Measurements from ENCODE around the gene PRKCE. TPM values are rescaled to one million over a fixed set of nuclear protein-coding genes. Genes with fewer than 3 reads are reported as not detected.

Gene PRKCE
- total RNA-seq, 1 donor from 2014 or later, result 85.0 TPM

DNA sequence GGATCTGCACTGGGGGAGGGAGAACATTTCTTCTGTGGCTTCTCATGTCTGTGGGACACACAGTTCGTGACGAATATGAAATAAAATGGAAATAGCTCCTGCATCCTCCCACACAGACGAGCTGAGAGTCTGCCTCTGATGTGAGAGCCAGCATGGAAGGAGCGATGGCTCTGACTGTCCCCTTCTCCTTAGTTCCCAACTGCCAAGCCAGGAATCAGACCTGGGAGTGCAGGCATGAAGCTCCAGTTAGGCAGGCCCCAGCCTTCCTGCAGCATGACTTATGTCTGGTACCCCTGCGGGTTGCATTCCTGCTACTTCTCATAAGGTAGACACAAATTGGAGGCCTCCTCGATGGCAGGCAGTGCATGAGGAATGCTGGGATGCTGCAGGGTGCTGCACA, 56.2 kb downstream of the PRKCE start:
- Histone ChIP-seq H3K4me3 (no peak overlapping the region), H3K4me1 (peaks cover 7% of the 10 kb centered on the region), H3K36me3 (no peaks in the 10 kb centered on the region), H3K27me3 (ENCODE audit: low read depth) (no peaks in the 10 kb centered on the region), H3K9me3 (no peaks in the 10 kb centered on the region), H3K27ac (no peak overlapping the region)
- no peak for DNase-seq
- no peak for ATAC-seq
- TF ChIP-seq, protein P1, sequence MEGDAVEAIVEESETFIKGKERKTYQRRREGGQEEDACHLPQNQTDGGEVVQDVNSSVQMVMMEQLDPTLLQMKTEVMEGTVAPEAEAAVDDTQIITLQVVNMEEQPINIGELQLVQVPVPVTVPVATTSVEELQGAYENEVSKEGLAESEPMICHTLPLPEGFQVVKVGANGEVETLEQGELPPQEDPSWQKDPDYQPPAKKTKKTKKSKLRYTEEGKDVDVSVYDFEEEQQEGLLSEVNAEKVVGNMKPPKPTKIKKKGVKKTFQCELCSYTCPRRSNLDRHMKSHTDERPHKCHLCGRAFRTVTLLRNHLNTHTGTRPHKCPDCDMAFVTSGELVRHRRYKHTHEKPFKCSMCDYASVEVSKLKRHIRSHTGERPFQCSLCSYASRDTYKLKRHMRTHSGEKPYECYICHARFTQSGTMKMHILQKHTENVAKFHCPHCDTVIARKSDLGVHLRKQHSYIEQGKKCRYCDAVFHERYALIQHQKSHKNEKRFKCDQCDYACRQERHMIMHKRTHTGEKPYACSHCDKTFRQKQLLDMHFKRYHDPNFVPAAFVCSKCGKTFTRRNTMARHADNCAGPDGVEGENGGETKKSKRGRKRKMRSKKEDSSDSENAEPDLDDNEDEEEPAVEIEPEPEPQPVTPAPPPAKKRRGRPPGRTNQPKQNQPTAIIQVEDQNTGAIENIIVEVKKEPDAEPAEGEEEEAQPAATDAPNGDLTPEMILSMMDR (IDR thresholded peaks at IDR 0.05), result no peak
- intact Hi-C loops (cut with DNase I), result no loop called here

DNA sequence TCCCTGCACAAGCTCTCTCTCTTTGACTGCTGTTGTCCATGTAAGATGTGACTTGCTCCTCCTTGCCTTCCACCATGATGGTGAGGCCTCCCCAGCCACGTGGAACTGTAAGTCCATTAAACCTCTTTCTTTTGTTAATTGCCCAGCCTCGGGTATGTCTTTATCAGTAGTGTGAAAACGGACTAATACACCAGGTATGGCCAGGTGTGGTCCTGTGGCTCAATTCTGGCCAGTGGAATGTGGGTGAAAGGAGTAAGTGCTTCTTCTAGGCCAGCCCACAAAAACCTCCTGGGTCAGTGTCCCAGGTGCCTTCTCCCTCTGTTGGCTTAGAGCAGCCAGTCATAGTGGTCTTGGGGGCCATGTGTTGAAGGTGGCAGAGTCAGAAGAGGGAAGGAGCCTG, 57.0 kb downstream of the PRKCE start:
- Histone ChIP-seq H3K27ac (no peak overlapping the region), H3K36me3 (no peaks in the 10 kb centered on the region), H3K27me3 (ENCODE audit: low read depth) (no peaks in the 10 kb centered on the region), H3K4me1 (peaks cover 7% of the 10 kb centered on the region), H3K9me3 (no peaks in the 10 kb centered on the region), H3K4me3 (no peak overlapping the region)
- ATAC-seq, result no peak
- no peak for DNase-seq
- TF ChIP-seq, protein P1 (IDR thresholded peaks at IDR 0.05), result no peak
- intact Hi-C loops (cut with DNase I), result no loop called here

DNA sequence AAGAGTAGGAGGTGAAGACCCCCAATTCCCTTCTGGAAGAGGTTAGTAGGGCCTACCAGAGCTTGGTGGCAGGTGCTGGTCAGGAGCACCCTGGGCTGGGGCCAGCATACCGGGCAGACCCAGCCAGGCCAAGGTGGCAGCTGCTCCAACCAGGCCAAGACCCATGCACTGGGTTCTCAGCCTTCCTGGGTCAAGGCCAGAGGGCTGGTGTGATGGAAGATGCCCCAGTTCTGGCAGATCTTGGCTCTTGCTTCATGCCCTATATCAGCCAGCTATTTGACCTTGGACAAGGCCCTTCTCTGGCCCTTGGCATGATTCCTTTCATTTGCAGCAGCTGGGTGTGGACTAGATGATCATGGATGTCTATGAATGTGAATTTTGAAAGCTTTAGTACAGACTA, 57.7 kb downstream of the PRKCE start:
- H3K4me1 ChIP-seq, result peaks cover 7% of the 10 kb centered on the region
- intact Hi-C loops (cut with DNase I), result no loop called here

DNA sequence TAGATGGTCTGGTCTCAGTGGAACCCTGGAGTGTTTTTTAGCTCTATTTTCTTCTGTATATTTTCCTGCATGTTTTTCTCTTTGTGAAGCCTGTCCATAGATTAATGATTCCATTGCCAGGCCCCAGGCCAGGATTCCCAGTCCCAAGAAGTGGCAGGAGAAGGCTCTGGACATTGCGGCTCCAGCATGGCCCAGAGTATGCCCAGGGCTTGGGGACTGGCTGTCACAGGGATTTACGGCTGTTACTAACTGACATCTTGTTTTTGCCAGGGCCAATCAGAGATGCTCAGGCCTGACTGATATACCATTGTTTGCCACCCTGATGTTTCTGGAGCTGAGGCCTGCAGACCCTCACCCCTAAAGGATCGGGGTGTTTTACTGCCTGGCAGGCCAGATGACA, 59.0 kb downstream of the PRKCE start:
- ATAC-seq, result no peak
- TF ChIP-seq, protein P1 (IDR thresholded peaks at IDR 0.05), result no peak
- no peaks in the 10 kb centered on the region for H3K27me3 ChIP-seq (ENCODE audit: low read depth)
- intact Hi-C loops (cut with DNase I), result no loop called here
- H3K4me3 ChIP-seq, result no peak overlapping the region
- no peak overlapping the region for H3K27ac ChIP-seq
- H3K36me3 ChIP-seq, result no peaks in the 10 kb centered on the region
- DNase-seq, result no peak
- H3K4me1 ChIP-seq, result no peaks in the 10 kb centered on the region
- H3K9me3 ChIP-seq, result no peaks in the 10 kb centered on the region

More for the DNA sequence above, 57.7 kb downstream of the PRKCE start:
- TF ChIP-seq, protein P1 (IDR thresholded peaks at IDR 0.05), result no peak
- Histone ChIP-seq H3K4me3 (no peak overlapping the region), H3K36me3 (no peaks in the 10 kb centered on the region), H3K27ac (no peak overlapping the region), H3K9me3 (no peaks in the 10 kb centered on the region), H3K27me3 (ENCODE audit: low read depth) (no peaks in the 10 kb centered on the region)
- no peak for DNase-seq
- ATAC-seq, result peak in 1 of 2 donors; percentile 52

DNA sequence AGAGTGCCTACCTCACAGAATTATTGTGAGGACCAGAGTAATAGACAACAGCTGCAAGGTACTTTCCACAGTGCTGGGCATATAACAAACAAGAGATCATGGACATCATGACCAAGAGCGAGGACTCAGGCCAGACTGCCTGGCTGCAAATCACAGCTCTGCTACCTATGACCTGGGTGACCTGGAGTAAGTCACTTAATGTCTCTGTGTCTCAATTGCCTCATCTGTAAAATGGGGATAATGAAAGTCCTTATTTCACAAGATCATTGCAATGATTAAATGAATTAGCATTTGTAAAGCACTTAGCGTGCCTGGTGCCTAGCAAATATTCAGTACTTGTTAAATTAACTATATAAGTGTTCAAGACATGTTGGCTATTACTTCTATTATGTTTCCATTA, 59.7 kb downstream of the PRKCE start:
- Histone ChIP-seq H3K4me1 (no peaks in the 10 kb centered on the region), H3K27ac (no peak overlapping the region), H3K27me3 (ENCODE audit: low read depth) (no peaks in the 10 kb centered on the region), H3K36me3 (no peaks in the 10 kb centered on the region), H3K9me3 (no peaks in the 10 kb centered on the region), H3K4me3 (no peak overlapping the region)
- no peak for ATAC-seq
- TF ChIP-seq, protein P1 (IDR thresholded peaks at IDR 0.05), result no peak
- DNase-seq, result no peak
- intact Hi-C loops (cut with DNase I), result no loop called here

GRCh38 chr2:45712570-45712969, 61.1 kb downstream of the PRKCE start:
- Histone ChIP-seq H3K27me3 (ENCODE audit: low read depth) (no peaks in the 10 kb centered on the region), H3K27ac (no peak overlapping the region), H3K9me3 (no peaks in the 10 kb centered on the region), H3K36me3 (no peaks in the 10 kb centered on the region), H3K4me1 (no peaks in the 10 kb centered on the region), H3K4me3 (no peak overlapping the region)
- DNase-seq (no peak), ATAC-seq (no peak)
- TF ChIP-seq, protein P1 (IDR thresholded peaks at IDR 0.05), result no peak
- intact Hi-C loops (cut with DNase I), result no loop called here
